K562 (cell line): ENCODE results near the gene LGALS3BP. TPM values are rescaled to one million over a fixed set of nuclear protein-coding genes. Genes with fewer than 3 reads are reported as not detected.

Experiments
- MTF1 ChIP-seq: fragments of 250-450 bp; sonication (Bioruptor Pico); IDR thresholded peaks from 2 replicates; pipeline ENCODE4 v1.9.0; 2021; ENCODE audit warnings: moderate library complexity, mild to moderate bottlenecking, inconsistent platforms, borderline replicate concordance
- ZBTB2 ChIP-seq: fragments of 450-650 bp; IDR thresholded peaks from 2 replicates; pipeline ENCODE4 v1.6.1; 2016; ENCODE audit warnings: antibody characterized with exemption
- ZNF318 ChIP-seq, 2 experiments: fragments of 450-650 bp; IDR thresholded peaks; 2 replicates each; pipeline ENCODE4 v1.6.1; 2016; ENCODE audit warnings: mild to moderate bottlenecking in 2 of 2, borderline replicate concordance in 1 of 2, low read depth in 1 of 2, moderate library complexity in 1 of 2
- polyA plus RNA-seq, 8 experiments: library from polyadenylated mRNA; depleted of rRNA in 4 of 8; stranded (reverse) in 5 of 8; unstranded in 3 of 8; fragments of >200 nt; fragmentation: Nextera tagmentation in 2 of 8; fragmentation: Illumina TruSeq in 1 of 8; extraction: Ambion mirVana in 2 of 8; extraction: Trizol in 1 of 8; gene quantifications; 2 replicates each; pipeline versions ENCODE4 v1.2.1 to v1.2.3, GENCODE V29; 2011 to 2014; ENCODE audit warnings: inconsistent platforms in 1 of 8, missing spikeins in 1 of 8
- total RNA-seq, 7 experiments: library from RNA; depleted of rRNA in 6 of 7; stranded (reverse); fragments of >200 nt in 6 of 7; fragmentation: Illumina TruSeq in 2 of 7; extraction: Trizol in 2 of 7; gene quantifications; 2 replicates each; pipeline versions ENCODE4 v1.2.1 to v1.2.3, GENCODE V29; 2011 to 2021; ENCODE audit warnings: low replicate concordance in 1 of 7

The LGALS3BP gene
- total and polyA plus RNA-seq, 9 of the 15 experiments (the other 6 are each of a cell fraction or from before 2014, with no cell fraction given), result 0.39 to 5.3 (median 3.2) TPM

DNA sequence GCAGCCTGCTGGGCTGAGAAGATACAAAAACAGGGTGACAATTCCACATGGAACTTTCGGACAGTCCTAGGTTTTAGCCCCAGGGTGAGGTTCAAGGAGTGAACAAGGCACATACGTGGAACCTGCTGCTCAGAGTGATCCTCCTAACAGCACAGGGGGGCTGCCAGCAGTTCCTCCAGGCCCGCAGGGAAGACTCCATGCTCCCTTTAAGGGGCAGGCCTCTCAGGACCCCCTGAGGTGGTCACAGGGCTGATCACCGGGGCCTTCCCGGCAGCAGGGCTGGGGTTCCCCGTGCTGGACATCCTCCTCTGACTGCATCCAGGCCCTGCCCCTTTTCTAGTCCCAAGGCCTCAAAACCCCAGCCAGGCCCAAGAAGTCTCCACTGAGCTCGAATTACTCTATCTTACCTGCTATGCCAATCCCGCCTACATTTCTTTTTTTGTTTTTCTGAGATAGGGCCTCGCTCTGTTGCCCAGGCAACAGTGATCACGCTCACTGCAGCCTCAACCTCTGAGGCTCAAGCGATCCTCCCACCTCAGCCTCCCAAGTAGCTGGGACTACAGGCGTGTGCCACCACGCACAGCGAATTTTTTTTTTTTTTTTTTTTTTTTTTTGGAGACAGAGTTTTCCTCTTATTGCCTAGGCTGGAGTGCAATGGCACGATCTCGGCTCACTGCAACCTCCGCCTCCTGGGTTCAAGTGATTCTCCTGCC, 19.5 kb upstream of the LGALS3BP start (continued):
- TF ChIP-seq ZNF318 (IDR thresholded peaks at IDR 0.05; ENCODE audit: borderline replicate concordance in 1 of 2, low read depth in 1 of 2) (no peak), ZBTB2 (no peak), MTF1 (no peak)
